Neural cell (in vitro differentiated cells): ENCODE results near the gene TCTN1.

Experiments
- CTCF ChIP-seq: fragments of 450-650 bp; IDR thresholded peaks from 2 replicates; pipeline ENCODE4 v1.5.1; 2014; ENCODE audit warnings: antibody characterized with exemption, mild to moderate bottlenecking, moderate library complexity; ENCODE audit not compliant: poor library complexity, severe bottlenecking
- EP300 ChIP-seq: fragments of 450-650 bp; conservative IDR thresholded peaks from 2 replicates; pipeline ENCODE4 v1.6.1; 2014; ENCODE audit warnings: antibody characterized with exemption, mild to moderate bottlenecking, moderate library complexity; ENCODE audit not compliant: poor library complexity, severe bottlenecking
- EZH2 ChIP-seq: fragments of 200-600, 300-800 bp; shearing (Covaris generic), sonication (generic); IDR thresholded peaks from 2 replicates; pipeline ENCODE4 v1.6.1; 2014; ENCODE audit warnings: antibody characterized with exemption, low read length, borderline replicate concordance, mild to moderate bottlenecking; ENCODE audit not compliant: insufficient read depth, poor library complexity, severe bottlenecking
- MXI1 ChIP-seq: fragments of 450-650 bp; conservative IDR thresholded peaks from 2 replicates; pipeline ENCODE4 v1.6.1; 2014; ENCODE audit warnings: antibody characterized with exemption, mild to moderate bottlenecking; ENCODE audit not compliant: poor library complexity, severe bottlenecking
- POLR2AphosphoS5 ChIP-seq: IDR thresholded peaks from 2 replicates; pipeline ENCODE4 v1.6.1; 2012
- RAD21 ChIP-seq: fragments of 450-650 bp; conservative IDR thresholded peaks from 2 replicates; pipeline ENCODE4 v1.6.1; 2014; ENCODE audit warnings: antibody characterized with exemption, mild to moderate bottlenecking, moderate library complexity
- SMC3 ChIP-seq: fragments of 450-650 bp; conservative IDR thresholded peaks from 2 replicates; pipeline ENCODE4 v1.6.1; 2014; ENCODE audit warnings: antibody characterized with exemption, mild to moderate bottlenecking, moderate library complexity; ENCODE audit not compliant: poor library complexity
- TAF1 ChIP-seq: IDR thresholded peaks from 2 replicates; pipeline ENCODE4 v1.6.1; 2012; ENCODE audit warnings: low read depth
- TF ChIP-seq, protein P1 (sequence below): IDR thresholded peaks from 2 replicates; pipeline ENCODE4 v1.6.1; 2012; ENCODE audit warnings: borderline replicate concordance

GRCh38 chr12:110566993-110567392, 46.9 kb upstream of the TCTN1 start:
- TF ChIP-seq CTCF (no peak), EZH2 (no peak), TAF1 (no peak), POLR2AphosphoS5 (no peak), SMC3 (no peak), RAD21 (no peak), EP300 (no peak), MXI1 (no peak)
- TF ChIP-seq, protein P1, sequence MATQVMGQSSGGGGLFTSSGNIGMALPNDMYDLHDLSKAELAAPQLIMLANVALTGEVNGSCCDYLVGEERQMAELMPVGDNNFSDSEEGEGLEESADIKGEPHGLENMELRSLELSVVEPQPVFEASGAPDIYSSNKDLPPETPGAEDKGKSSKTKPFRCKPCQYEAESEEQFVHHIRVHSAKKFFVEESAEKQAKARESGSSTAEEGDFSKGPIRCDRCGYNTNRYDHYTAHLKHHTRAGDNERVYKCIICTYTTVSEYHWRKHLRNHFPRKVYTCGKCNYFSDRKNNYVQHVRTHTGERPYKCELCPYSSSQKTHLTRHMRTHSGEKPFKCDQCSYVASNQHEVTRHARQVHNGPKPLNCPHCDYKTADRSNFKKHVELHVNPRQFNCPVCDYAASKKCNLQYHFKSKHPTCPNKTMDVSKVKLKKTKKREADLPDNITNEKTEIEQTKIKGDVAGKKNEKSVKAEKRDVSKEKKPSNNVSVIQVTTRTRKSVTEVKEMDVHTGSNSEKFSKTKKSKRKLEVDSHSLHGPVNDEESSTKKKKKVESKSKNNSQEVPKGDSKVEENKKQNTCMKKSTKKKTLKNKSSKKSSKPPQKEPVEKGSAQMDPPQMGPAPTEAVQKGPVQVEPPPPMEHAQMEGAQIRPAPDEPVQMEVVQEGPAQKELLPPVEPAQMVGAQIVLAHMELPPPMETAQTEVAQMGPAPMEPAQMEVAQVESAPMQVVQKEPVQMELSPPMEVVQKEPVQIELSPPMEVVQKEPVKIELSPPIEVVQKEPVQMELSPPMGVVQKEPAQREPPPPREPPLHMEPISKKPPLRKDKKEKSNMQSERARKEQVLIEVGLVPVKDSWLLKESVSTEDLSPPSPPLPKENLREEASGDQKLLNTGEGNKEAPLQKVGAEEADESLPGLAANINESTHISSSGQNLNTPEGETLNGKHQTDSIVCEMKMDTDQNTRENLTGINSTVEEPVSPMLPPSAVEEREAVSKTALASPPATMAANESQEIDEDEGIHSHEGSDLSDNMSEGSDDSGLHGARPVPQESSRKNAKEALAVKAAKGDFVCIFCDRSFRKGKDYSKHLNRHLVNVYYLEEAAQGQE, result no peak
